Gastroesophageal sphincter (tissue), 3 donors: ENCODE data around the gene MYO9B.

ENCODE experiments used
- POLR2A ChIP-seq, 2 donors: fragments of 450-650 bp; IDR thresholded peaks; one replicate each; pipeline ENCODE4 v1.6.1; 2017; ENCODE audit warnings: antibody characterized with exemption in 2 of 2, mild to moderate bottlenecking in 2 of 2, moderate library complexity in 1 of 2
- POLR2AphosphoS5 ChIP-seq: sonication (generic); formaldehyde crosslinking; IDR thresholded peaks from one replicate; pipeline ENCODE4 v1.6.1; 2017; ENCODE audit warnings: antibody characterized with exemption
- TF ChIP-seq, protein P1 (sequence below), 4 experiments: fragments of 200-600 bp in 2 of 4; fragments of 450-650 bp in 2 of 4; sonication (generic) in 1 of 4; IDR thresholded peaks; one replicate each; pipeline ENCODE4 v1.5.1; 2017 to 2019; ENCODE audit warnings: antibody characterized with exemption in 4 of 4, mild to moderate bottlenecking in 2 of 4, moderate library complexity in 2 of 4

DNA sequence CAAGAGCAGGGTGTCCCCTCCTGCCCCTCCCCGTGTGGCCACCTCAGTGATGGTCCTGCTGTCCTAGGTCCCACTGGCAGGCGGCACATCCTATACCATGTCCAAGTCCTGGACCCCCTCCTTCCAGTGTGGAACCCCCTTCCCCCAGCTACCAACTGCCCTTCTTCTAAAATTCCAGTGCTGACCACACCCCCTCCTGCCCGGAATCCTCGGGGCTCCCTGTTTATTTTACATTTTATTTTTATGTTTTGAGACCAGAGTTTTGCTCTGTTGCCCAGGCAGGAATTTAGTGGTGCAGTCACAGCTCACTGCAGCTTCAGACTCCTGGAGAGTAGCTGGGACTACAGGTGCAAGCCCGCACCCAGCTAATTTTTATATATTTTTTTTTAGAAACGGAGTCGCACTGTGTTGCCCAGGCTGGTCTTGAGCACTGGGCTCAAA lies 48.0 kb upstream of the MYO9B start:
- TF ChIP-seq POLR2AphosphoS5 (no peak), POLR2A (IDR thresholded peaks at IDR 0.05) (no peak)
- TF ChIP-seq, protein P1, sequence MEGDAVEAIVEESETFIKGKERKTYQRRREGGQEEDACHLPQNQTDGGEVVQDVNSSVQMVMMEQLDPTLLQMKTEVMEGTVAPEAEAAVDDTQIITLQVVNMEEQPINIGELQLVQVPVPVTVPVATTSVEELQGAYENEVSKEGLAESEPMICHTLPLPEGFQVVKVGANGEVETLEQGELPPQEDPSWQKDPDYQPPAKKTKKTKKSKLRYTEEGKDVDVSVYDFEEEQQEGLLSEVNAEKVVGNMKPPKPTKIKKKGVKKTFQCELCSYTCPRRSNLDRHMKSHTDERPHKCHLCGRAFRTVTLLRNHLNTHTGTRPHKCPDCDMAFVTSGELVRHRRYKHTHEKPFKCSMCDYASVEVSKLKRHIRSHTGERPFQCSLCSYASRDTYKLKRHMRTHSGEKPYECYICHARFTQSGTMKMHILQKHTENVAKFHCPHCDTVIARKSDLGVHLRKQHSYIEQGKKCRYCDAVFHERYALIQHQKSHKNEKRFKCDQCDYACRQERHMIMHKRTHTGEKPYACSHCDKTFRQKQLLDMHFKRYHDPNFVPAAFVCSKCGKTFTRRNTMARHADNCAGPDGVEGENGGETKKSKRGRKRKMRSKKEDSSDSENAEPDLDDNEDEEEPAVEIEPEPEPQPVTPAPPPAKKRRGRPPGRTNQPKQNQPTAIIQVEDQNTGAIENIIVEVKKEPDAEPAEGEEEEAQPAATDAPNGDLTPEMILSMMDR (IDR thresholded peaks at IDR 0.05), result no peak
